DOHH2 (cell line): Measurements from ENCODE around the gene BIRC7.

Experiments used
- CTCF ChIP-seq: fragments of 200-600 bp; sonication (generic); IDR thresholded peaks from one replicate; pipeline ENCODE4 v1.5.1; 2014; ENCODE audit warnings: antibody characterized with exemption, mild to moderate bottlenecking, low read depth, low read length; ENCODE audit not compliant: poor library complexity, severe bottlenecking
- EZH2phosphoT487 ChIP-seq: fragments of 200-600 bp; sonication (generic); IDR thresholded peaks from 2 replicates; pipeline ENCODE4 v1.6.1; 2017; ENCODE audit warnings: borderline replicate concordance, mild to moderate bottlenecking, antibody characterized with exemption, low read length, moderate library complexity, mixed read lengths

- no peak for TF ChIP-seq CTCF
- no peak for TF ChIP-seq EZH2phosphoT487
Observed at GRCh38 chr20:63189322-63189642, 46.4 kb upstream of the BIRC7 start.
